Esophagus muscularis mucosa (tissue), 4 donors: ENCODE data around the gene MYO1B.

Experiments
- EP300 ChIP-seq: sonication (generic); formaldehyde crosslinking; IDR thresholded peaks from one replicate; pipeline ENCODE4 v1.6.1; 2017; ENCODE audit warnings: antibody characterized with exemption
- POLR2AphosphoS5 ChIP-seq, 2 donors: sonication (generic); formaldehyde crosslinking; IDR thresholded peaks; one replicate each; pipeline ENCODE4 v1.6.1; 2017; ENCODE audit warnings: antibody characterized with exemption in 2 of 2
- TF ChIP-seq, protein P1 (sequence below), 3 experiments: fragments of 200-600 bp in 2 of 3; fragments of 450-650 bp in 1 of 3; sonication (generic) in 2 of 3; IDR thresholded peaks; one replicate each; pipeline ENCODE4 v1.5.1; 2017 to 2019; ENCODE audit warnings: antibody characterized with exemption in 3 of 3, mild to moderate bottlenecking in 2 of 3, moderate library complexity in 1 of 3

DNA sequence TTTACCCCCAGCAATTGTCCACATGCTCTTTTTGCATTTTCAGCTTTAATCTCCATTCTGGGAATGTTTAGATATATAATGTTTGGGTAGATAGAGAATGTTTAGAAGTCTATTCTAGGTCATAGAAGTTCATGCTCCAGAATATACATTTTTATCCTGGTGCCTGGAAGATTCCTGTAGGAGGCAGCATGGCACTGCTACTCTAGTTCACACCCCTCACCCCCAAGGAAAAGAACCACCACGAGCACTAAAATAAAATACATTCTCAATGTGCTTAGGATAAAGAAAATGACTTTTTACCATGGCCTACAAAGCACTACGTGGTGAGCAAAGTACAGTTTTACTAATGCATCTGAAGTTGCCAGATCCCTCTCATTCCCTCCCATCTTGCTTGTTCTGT is 53.8 kb downstream of the MYO1B start:
- TF ChIP-seq, protein P1, sequence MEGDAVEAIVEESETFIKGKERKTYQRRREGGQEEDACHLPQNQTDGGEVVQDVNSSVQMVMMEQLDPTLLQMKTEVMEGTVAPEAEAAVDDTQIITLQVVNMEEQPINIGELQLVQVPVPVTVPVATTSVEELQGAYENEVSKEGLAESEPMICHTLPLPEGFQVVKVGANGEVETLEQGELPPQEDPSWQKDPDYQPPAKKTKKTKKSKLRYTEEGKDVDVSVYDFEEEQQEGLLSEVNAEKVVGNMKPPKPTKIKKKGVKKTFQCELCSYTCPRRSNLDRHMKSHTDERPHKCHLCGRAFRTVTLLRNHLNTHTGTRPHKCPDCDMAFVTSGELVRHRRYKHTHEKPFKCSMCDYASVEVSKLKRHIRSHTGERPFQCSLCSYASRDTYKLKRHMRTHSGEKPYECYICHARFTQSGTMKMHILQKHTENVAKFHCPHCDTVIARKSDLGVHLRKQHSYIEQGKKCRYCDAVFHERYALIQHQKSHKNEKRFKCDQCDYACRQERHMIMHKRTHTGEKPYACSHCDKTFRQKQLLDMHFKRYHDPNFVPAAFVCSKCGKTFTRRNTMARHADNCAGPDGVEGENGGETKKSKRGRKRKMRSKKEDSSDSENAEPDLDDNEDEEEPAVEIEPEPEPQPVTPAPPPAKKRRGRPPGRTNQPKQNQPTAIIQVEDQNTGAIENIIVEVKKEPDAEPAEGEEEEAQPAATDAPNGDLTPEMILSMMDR (IDR thresholded peaks at IDR 0.05): no peak
- TF ChIP-seq POLR2AphosphoS5 (IDR thresholded peaks at IDR 0.05): no peak
- TF ChIP-seq EP300: no peak
